ENCODE data around the gene ZNF93. TPM values are rescaled to one million over a fixed set of nuclear protein-coding genes. Genes with fewer than 3 reads are reported as not detected.
"Not testable (repeated sequence)": the region's sequence is repeated elsewhere in the genome, so short reads cannot be mapped to it uniquely, and the experiment has no call there.

The ZNF93 gene
- 8.7 and 13.1 TPM in 2 replicates for total RNA-seq (2021)
- Bru-seq, nascent RNA: percentile 76 among the genes with signal in this experiment
- BruChase-seq, experiment 1, labeled RNA remaining after a 2-hour chase: percentile 56 among the genes with signal in this experiment
- BruChase-seq, experiment 2, labeled RNA remaining after a 6-hour chase: percentile 52 among the genes with signal in this experiment
- long read RNA-seq, transcript ZNF93-201 (4 exons, 2,648 nt): major isoform, 6 of 8 reads
- long read RNA-seq, partial matches to known transcripts: 0 of 8 reads
- long read RNA-seq, other reads (novel, unspliced or antisense): 2 of 8 reads

GRCh38 chr19:19900729-19901444 lies at the start of gene ZNF93:
TSS of gene ZNF93 (plus strand) at chr19:19900946. CDS start at chr19:19901089, 143 bp downstream.
- no peaks in the 10 kb centered on the region for H3K4me1 ChIP-seq (ENCODE audit: insufficient read depth, low read length, poor library complexity, severe bottlenecking)
- no peaks in the 10 kb centered on the region for H3K36me3 ChIP-seq (ENCODE audit: insufficient read depth, low read length, poor library complexity, severe bottlenecking)
- intact Hi-C loops (cut with micrococcal nuclease; ENCODE audit: unreplicated experiment): no loop called here
- peak within 1 kb of the TSS; percentile 80 for H3K27ac ChIP-seq (ENCODE audit: low read depth, low read length, poor library complexity, severe bottlenecking)
- peaks cover 27% of the 10 kb centered on the region for H3K9me3 ChIP-seq (ENCODE audit: low read depth, low read length, poor library complexity, severe bottlenecking)
- BruUV-seq (replicated peaks): TSS peak; percentile 34
- peak within 1 kb of the TSS; percentile 63 for H3K4me3 ChIP-seq (ENCODE audit: low read depth, low read length, poor library complexity, severe bottlenecking)
- CTCF ChIA-PET: no interaction called here
- TF ChIP-seq EZH2 (IDR thresholded peaks at IDR 0.05; ENCODE audit: borderline replicate concordance, low read depth, low read length, poor library complexity, severe bottlenecking): no peak
- no peak for TF ChIP-seq CTCF (conservative IDR thresholded peaks at IDR 0.05; ENCODE audit: low read depth, low read length)
- POLR2A ChIA-PET (ENCODE audit: low non-redundant PET): interaction anchor here (0.6 kb wide), 1 partner anchor 303 kb away, joined by 8 read pairs; no protein-coding TSS in a partner anchor
- no peaks in the 10 kb centered on the region for H3K27me3 ChIP-seq (replicated peaks; ENCODE audit: insufficient read depth, low read depth, low read length, poor library complexity)
- DNase-seq (ENCODE audit: low spot score): peak; percentile 93

- BruUV-seq (replicated peaks); CTCF ChIA-PET; H3K4me3 ChIP-seq (ENCODE audit: low read depth, low read length, poor library complexity, severe bottlenecking); POLR2A ChIA-PET (ENCODE audit: low non-redundant PET); H3K27ac ChIP-seq (ENCODE audit: low read depth, low read length, poor library complexity, severe bottlenecking); H3K27me3 ChIP-seq (replicated peaks; ENCODE audit: insufficient read depth, low read depth, low read length, poor library complexity); H3K4me1 ChIP-seq (ENCODE audit: insufficient read depth, low read length, poor library complexity, severe bottlenecking); H3K9me3 ChIP-seq (ENCODE audit: low read depth, low read length, poor library complexity, severe bottlenecking); H3K36me3 ChIP-seq (ENCODE audit: insufficient read depth, low read length, poor library complexity, severe bottlenecking); DNase-seq (ENCODE audit: low spot score); intact Hi-C loops (cut with micrococcal nuclease; ENCODE audit: unreplicated experiment): not testable (repeated sequence)
These were observed 49.0 kb upstream of the ZNF93 start for GRCh38 chr19:19851740-19852139.

GRCh38 chr19:19858751-19859150 lies 42.0 kb upstream of the ZNF93 start:
- H3K27me3 ChIP-seq (replicated peaks; ENCODE audit: insufficient read depth, low read depth, low read length, poor library complexity): no peaks in the 10 kb centered on the region
- CTCF ChIA-PET: no interaction called here
- no peak overlapping the region for H3K27ac ChIP-seq (ENCODE audit: low read depth, low read length, poor library complexity, severe bottlenecking)
- no peaks in the 10 kb centered on the region for H3K4me1 ChIP-seq (ENCODE audit: insufficient read depth, low read length, poor library complexity, severe bottlenecking)
- no peaks in the 10 kb centered on the region for H3K9me3 ChIP-seq (ENCODE audit: low read depth, low read length, poor library complexity, severe bottlenecking)
- TF ChIP-seq EZH2 (IDR thresholded peaks at IDR 0.05; ENCODE audit: borderline replicate concordance, low read depth, low read length, poor library complexity, severe bottlenecking) (no peak), CTCF (conservative IDR thresholded peaks at IDR 0.05; ENCODE audit: low read depth, low read length) (no peak)
- POLR2A ChIA-PET (ENCODE audit: low non-redundant PET): interaction anchor here (0.6 kb wide), 1 partner anchor 78 kb away, joined by 3 read pairs; no protein-coding TSS in a partner anchor
- H3K4me3 ChIP-seq (ENCODE audit: low read depth, low read length, poor library complexity, severe bottlenecking): no peak overlapping the region
- intact Hi-C loops (cut with micrococcal nuclease; ENCODE audit: unreplicated experiment): no loop called here
- no peaks in the 10 kb centered on the region for H3K36me3 ChIP-seq (ENCODE audit: insufficient read depth, low read length, poor library complexity, severe bottlenecking)
- no peak for DNase-seq (ENCODE audit: low spot score)
- no TSS peak for BruUV-seq (replicated peaks)

Measured in A673 (cell line).